NCI-H1048 (cell line): ENCODE results near the gene CDH4.

Experiments
- DNase-seq: peaks from one replicate; lab custom pipeline; 2025; lab: John Stamatoyannopoulos, UW

The CDH4 gene

DNA sequence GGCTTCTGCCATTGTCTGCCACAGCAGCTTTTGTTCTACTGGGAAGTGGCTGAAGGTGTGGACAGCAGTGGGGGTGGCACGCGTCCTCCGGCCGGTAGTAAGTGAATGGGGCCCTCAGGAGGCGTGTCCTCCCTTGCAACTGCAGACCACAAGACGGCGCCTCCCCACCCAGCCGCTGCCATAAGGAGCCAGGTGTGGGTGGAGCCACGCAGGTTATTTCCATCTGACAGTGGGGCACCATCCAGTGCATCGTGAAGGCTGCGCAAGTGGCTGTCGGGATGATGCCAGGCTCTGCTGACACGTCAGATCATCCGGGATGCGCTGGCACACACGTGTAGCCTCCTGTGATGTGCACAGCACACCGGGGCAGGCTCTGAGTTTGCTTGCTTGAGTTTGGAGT, 379.7 kb downstream of the CDH4 start:
- no peak for DNase-seq

DNA sequence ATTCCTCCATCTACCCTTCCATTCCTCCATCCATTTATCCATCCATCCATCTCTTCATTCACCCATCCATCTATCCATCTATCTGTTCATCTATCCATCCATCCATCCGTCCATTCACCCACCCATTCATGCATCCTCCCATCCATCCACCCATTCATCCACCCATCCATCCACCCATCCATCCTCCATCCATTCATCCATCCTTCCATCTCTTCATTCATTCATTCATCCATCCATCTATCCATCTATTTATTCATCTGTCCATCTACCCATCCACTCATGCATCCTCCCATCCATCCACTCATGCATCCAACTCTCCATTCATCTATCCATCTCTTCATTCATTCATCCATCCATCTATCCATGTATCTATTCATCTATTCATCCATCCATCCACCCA, 380.9 kb downstream of the CDH4 start:
- no peak for DNase-seq

DNA sequence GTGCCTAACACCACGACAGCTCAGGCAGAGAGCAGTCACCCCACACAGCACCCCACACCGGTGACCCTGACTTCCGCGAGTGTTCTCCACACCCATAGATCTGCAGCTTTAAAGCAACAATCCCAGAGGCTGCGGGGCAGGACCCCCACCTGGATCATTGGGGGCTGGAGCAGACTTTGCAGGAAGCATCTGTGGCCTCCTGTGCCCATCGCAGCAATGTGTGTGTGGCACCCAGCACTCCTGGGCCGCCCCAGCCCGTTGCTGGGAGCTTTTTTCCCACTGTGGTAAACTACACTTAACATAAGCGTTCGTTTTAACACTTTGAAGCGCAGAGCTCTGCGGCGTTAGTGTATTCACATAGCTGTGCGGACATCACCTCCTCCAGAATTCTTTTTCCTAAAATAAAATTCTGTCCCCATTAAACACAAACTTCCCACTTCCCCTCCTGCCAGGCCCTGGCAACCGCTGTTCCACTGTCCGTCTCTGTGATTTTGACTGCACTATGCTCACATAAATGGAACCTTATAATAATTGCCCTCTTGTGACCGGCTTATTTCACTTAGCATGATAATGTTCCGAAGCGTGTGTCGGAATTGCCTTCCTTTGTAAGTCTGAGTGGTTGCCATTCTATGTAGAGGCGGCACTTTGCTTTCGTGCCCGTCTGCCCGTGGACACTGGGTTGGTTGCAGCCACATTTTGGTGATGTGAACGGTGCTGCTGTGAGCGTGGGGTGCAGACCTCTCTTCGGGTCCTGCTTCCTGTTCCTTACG, 382.5 kb downstream of the CDH4 start:
- no peak for DNase-seq

DNA sequence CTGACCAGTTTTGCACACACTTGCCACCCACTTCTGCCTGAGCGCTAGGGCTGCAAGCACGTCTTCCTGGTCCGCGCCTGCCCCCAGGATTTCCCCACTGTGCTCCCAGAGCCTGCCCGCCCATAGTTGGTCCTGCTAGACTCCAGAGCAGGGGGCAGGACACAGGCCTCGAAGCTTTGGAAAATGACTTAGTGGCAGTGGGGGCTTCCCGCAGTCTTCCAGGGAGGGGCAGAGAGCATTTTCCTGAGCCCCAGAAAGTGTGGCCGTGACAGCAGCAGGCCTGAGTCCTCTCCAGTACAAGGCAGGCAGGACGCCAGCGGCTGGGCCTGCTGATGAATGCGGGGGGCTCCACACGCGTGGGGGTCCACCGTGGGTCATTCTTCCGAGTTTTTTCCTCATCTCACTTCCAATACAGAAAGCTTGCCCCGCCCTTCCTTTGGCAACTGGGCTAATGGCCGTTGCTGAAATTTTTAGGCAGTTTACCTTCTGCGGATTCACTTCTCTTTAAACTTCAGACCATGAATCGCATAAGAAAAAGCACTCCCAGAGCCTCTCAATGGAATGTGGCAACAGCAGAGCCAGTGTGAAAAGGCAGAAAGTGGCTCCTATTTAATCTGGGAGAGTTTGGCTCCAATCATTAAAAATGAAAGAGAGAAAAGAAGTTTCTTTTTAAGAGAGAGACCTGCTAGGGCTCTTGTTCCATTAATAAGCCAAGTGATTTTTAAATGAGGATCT, 383.8 kb downstream of the CDH4 start:
- no peak for DNase-seq

DNA sequence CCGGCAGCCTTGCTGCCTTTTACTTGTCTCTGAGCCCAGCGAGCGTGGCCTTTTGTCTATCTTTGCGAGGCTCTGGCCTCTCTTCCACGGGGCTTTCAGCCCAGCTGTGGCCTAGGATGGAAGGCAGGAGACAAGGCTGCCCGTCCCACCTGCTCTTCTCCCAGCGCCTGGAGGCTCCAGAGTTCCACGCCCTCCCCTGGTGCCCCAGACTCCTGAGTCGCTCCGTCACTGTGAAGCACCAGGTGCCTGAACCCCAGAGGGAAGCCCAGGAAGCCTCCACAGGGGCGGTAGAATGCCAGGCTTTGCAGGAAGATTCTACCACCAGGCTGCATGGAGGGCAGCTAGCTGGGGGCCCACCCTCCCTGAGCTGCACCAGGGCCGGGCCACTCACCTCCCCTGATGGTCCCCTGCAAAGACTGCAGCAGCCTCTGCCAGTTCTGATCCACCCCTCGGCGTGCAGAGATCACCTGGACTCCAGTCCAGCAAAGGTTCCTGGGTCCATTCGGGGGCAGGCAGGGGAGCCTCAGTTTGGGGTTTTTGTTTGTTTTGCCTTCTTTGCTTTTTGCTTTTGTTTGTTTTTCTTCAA, 384.6 kb downstream of the CDH4 start:
- DNase-seq, result no peak

DNA sequence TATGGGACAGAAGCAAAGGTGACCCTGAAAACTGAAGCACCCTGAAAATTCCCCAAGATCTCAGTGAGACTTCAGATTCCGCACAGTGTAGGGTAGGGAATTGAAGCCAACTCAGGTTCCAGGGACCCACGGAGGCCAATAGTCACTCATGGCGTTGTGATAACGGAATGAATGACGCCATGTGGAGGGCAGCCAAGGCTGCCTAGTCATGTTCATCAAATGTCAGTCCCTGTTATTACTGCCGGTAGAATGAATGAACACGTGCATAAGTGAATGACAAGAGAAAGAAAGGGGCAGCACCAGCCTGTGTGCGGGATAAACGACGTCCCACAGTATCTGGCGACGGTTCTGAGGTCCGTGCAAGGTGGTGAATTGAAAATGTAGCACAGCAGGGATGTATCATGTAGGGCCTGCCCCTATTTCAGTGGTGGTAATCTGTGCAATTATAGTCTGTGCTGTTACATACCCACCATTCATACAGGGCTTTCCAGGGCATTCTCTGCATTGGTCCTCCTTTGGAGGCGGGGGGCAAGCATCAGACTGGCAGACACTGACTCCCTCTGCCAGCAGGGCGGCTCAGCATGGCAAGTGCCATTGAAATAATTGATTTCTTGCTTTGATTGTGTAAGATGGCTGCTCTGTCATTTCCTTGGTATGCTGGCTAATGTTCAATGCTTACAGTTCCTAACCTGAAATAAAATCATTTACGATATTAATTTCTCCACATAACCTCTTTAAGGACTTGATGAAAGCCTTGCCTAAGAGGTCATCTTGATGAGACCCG, 386.9 kb downstream of the CDH4 start:
- DNase-seq, result no peak

DNA sequence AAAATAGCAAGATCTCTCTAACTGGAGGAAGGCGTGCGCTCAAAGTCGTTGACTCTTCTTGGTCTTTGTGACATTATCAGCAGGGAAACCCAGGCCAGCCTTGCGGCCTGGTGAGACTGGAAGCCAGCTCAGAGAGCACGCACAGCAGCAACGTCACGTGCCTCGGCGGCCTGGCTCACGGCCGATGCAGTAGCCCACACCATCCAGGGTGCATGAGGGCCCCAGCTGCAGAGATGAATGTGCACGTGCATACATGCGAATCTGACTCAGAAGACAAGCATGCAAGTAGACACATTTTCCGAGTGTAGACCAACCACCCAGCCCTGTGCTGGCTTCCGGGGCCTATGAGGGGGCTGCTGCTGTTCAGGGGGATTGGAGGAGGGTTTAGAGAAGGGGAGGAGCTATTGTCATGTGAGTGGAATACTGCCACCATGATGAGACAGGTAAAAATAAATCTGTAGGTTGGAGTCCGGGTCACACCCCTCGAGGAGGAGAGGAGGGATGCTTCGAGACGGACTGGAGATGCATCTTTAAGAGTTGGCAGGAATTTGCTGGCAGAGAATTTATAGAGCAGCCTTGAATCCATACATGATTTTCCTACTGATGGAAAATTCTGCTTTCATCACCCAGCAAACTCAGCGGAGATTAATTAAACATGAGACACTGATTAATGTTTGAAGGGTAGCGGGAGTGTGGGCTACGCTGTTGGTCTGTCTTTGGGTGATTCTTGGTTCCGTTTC, 388.2 kb downstream of the CDH4 start:
- DNase-seq, result no peak

DNA sequence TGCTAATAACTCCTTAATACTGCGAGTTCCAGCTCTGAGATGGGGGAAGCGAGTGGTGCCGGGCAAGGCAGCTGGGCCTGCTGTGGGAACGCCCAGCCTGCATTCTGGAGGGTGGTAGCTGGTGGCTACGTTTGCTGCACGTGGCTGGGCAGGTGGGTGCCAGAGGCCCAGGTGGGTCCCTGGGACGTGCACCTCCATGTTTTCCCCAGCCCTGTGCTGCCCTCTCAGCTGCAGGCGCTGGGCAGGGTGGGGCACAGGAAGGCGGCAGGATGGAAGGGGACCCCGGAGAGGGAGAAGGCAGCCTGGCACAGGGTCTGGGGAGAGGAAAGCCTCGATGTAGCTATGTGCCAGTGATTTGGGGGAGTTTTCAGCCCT, 388.8 kb downstream of the CDH4 start:
- DNase-seq, result no peak

DNA sequence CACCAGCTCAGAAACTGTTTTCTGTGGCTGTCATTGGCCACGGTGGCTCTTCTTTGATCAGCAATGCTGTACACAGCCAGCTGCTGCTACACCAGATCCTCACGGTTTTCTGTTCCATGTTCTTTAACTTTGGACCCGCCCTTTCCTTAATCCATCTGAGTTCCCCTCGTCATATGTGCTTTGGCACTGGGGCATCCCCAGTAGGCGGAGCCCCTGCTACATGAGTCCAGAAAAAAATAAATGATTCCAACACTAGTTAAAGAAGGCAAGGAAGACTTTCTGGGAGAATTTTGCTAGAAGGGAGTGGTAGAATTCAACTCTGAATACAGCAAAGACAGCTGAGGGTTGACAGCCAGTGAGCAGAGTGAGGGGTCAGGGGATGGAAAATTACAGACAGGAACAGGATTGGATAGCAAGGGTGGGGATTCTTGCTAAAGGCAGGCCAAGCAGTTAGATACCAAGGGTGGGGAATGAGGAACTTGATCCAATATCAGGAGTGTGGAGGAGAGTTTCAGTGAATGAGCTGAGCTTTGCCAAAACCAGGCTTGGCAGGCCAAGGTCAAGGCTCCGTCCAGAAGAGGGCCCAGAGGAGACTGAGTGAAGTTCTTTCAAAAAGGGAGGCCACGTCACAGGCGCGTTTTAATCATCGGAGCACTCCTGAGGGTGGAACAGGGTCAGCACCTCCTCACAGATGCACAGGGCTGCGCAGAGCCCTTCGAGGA, 391.8 kb downstream of the CDH4 start:
- no peak for DNase-seq

DNA sequence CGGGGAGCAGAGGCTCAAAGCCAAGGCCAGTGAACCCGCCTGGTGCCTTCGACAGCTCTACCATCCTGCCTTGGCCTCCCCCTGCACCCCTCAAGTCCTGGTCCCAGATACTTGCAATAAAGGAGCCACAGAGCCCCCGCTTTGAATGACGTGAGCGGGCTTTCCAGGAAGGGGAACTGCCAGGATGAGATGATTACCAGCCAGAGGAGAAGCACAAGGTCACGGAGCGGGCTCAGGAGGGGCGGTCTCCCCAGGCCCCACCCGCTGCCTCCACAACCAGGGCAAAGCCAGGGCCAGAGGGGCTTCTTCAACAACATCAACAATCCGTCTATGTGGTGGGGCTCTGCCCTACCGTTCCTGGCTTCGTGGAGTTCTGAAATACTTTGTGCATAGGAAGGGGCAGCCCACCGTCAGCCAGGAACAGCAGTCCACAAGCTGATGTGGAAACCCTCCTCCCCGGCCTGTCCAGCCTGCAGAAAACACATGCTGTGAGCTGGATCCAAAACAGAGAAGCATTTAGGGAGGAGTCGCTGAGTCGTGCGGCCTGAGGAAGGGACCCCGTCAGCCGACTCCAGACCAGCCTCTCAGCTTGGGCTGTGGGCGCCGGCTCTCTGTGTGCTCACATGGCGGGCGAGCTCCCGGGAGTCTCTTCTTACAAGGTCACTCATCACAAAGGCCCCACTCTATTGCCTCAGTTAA, 392.5 kb downstream of the CDH4 start:
- no peak for DNase-seq

DNA sequence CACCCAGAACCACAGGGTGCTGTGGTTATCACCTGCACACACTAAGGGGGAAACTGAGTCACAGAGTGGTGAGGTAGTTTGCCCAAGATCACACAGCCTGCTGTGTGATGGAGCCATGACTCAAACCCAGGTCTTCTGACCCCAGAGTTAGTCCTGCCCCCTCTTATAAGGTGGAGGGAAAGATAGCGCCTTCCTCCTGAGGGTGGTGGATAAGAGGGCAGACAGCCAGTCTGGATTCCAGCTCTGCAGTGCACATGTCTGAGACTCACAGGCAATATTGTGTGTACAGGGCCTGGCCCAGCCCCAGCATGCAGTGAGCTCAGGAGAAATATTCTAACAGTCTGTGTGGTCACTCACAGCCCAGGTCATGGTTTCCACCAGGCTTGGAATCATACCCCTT, 393.7 kb downstream of the CDH4 start:
- DNase-seq, result no peak

DNA sequence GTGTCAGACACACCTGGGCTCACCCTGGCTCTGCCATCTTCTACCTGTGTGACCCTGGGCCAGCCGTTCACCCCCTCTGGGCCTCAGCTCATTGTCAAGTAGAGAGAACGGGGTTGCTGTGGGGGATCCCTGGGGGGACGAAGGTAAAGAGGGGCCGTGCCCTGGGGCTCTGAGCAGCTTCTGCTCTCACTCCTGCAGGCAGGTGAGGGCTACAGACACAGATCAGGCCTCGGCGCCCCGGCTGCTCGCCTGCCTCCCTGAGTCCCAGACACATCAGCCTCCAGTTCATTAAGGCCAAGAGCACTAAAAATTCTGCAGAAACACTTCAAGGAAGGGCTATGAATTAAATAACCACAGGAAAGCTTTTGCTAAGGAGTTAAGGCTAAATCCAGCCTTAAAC, 394.4 kb downstream of the CDH4 start:
- no peak for DNase-seq

DNA sequence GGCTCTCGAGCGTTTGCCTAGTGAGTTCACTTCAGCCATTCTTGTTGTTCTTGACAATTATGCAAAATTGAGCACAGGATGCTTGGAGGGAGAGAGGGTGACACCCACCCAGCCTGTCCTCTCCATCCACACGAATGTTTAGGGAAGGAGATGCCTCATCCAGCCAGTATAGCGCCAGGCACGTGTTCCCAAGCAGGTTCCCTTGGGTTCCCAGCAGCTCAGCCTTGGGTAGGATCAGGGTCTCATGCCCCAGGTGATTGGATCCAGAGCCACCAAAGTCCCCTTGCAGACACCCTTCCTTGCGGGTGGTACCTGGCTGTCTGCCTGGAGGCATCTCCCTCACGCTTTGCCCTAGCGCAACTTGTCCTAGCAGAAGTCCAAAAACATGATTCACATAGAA, 394.9 kb downstream of the CDH4 start:
- DNase-seq, result no peak

DNA sequence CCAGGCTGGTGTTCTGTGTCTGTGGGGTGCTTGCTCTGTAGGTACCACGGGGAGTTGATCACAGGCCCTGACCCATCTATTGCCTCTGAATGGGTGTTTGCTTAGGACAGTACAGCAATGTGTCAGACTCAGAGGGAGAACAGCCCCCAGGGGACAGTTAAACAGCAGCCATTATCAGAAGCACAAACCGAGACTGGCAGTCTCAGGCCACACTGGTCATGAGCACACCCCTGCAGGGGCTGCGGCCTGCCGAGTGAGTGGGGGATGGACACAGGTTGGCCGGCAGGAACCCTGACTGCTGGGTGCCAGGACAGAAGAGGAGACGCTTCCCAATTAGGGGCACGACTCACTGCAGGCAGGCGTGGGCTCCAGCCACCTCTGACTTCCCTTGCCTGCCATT, 395.6 kb downstream of the CDH4 start:
- no peak for DNase-seq

DNA sequence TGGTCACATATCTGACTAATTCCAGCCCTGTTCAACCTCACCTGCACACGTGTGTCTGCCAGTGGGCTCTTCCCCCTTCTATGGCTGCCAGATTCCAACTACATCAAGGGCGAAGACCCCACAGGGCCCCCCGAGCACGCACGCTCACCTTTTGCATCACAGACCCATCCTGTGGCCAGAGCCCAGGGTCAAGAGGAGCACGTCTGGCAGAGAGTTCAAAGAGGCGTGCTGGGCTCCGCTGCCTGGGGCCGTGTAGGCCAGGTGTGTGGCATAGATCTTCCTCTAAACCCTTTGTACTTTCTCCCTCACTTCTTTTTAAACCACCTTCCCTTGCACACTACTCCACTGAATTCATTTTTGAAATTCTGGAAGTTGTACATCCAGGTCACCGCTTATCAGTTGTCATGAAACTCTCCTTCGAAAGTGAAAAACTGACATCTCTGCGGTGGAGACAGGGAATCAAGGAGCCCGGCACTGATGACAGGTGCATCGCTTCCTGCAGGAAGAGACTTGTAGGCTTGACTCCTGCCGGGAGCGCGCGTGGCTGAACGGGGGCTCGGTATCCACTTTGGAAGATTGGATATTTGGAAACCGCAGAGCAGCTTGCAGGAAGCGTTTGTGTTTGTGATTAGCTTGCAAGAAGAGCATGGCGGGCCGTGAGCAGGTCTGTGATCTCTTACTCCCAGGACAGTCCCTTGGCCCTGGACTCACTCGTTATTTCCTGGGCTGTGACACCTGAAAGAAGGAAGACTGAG, 397.2 kb downstream of the CDH4 start:
- no peak for DNase-seq

DNA sequence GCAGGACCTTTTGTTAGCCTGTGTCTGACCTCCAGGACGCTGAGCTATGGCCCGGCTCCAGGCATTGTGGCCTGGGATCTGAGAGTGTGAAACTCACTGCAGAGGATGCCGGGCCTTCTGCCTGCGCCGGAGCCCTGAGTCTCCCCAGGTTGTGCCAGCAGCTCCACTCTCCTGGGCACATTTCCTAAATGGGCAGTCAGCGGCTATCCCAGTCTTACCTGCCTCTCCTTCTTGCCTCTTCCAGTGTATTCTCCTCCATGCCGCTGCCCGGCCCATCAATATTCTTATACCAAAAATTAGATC, 397.8 kb downstream of the CDH4 start:
- DNase-seq, result no peak

DNA sequence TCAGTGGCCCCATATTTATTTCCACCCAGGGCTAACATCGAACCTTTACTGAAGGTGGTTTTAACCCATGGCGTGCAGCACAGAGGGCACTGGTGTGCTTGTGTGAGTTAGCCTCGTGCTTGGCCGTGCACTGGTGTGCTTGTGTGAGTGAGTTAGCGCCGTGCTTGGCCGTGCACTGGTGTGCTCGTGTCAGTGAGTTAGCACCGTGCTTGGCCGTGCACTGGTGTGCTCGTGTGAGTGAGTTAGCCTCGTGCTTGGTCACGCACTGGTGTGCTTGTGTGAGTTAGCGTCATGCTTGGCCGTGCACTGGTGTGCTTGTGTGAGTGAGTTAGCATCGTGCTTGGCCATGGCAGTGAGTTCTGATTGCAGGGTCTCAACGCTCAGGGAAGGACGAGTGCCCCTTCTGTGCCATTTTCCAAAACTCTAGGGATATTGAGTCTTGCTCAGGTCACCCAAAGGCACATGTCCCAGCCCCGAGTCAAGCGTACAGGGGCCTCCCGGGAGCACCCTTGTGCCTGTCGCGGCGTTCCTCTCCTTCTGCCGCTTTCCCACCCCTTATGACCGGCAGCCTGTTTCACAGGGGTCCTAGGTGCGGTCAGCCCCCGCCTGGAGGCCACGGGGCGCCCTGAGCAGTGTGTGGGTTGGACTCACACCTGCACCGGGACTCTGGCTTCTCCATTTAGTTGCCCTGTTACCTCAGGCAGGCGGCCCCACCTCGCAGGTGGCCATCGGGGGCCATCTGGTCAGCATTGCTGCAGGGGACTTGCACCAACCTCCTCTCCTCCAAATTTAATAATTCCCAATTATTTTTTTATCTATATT, 399.1 kb downstream of the CDH4 start:
- no peak for DNase-seq

DNA sequence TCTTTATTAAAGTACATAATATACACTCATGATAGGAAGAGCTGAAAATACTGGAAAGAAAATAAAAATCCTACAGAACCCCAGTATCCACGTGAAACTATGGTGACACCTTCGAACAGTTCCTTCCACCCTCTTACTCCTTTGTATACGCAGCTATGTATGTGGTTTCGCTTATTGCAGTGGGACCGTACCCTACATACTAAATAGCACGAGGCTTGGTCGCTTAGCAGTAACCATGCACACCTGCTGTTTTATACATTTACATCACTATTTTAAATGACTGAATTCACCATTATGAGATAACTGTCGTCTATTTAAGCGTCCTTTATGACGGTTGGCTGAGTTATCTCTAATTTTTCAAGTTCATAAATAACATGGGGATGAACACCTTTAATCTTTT, 400.1 kb downstream of the CDH4 start:
- no peak for DNase-seq

DNA sequence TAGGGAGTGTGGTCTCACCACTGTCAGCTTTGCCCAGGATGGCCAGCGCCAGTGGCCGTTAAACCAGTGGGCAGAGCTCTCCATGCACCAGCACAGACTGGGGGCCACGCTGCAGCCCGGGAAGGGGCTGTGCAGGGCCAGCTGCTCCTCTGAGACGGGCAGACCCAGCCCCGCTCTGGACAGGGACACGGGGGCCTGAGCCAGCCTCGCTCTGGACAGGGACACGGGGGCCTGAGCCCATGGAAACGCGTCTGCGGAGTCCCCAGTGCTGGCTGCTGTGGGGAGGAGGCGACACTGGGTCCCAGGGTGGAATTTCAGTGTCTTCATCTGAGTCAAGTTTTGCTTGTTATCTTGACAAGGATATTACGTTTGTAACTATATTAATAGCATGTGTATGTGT, 402.7 kb downstream of the CDH4 start:
- DNase-seq, result no peak
